GM12892 (cell line): Measurements from ENCODE around the gene DDX25.

Experiments used
- DNase-seq: peaks from one replicate; pipeline ENCODE4 v3.0.0; 2011; ENCODE audit not compliant: insufficient read length
- FAIRE-seq: peaks from 2 replicates; lab custom pipeline; 2011; peaks lifted over from hg19 to GRCh38; lab: Jason Lieb, UNC
- POLR2A ChIP-seq: IDR thresholded peaks from 2 replicates; pipeline ENCODE4 v1.6.1; 2011; ENCODE audit warnings: low read depth, low read length, control low read depth
- POLR2AphosphoS5 ChIP-seq: IDR thresholded peaks from 2 replicates; pipeline ENCODE4 v1.6.1; 2011; ENCODE audit warnings: low read depth, low read length, control low read depth
- TAF1 ChIP-seq: IDR thresholded peaks from 2 replicates; pipeline ENCODE4 v1.6.1; 2011; ENCODE audit warnings: low read depth, mild to moderate bottlenecking, control low read depth, low read length, borderline replicate concordance

The DDX25 gene

DNA sequence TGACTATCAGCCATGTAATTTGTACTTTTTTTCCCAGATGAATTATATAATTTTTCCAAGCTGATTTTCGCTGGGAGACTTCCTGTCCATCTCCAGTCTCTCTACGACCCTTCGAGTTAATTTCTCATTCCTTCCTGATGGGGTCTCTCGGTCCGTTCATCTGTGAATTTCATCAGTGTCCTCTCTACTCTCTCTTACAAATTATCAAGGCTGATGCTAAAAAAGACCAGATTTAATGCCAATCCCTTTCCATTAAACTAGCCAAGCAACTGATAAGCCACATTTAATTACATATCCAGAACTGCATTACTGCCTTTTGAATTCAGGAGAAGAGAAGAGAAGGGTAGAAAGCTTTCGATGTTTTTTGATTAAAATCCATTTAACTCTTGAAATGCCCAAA, 67.3 kb downstream of the DDX25 start:
- DNase-seq = no peak
- no peak for FAIRE-seq
- TF ChIP-seq POLR2A (no peak), TAF1 (no peak), POLR2AphosphoS5 (no peak)

DNA sequence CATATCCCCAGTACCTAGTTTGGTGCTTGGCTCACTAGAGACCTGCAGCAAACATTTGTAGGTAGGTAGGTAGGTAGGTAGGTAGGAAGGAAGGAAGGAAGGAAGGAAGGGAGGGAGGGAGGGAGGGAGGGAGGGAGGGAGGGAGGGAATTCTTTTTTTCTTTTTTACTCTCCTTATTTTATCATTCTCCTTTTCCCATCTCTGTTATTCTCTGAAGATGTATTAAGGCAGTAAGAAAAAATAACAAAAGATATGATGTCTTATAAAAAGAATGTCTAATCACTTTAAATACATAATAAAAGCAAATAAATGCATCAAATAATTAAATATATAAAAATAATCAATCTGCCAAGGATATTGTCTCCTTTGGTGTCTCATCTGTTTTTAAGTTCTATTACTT, 70.0 kb downstream of the DDX25 start:
- no peak for TF ChIP-seq POLR2AphosphoS5
- TF ChIP-seq POLR2A = no peak
- no peak for TF ChIP-seq TAF1
- no peak for FAIRE-seq
- DNase-seq = no peak

DNA sequence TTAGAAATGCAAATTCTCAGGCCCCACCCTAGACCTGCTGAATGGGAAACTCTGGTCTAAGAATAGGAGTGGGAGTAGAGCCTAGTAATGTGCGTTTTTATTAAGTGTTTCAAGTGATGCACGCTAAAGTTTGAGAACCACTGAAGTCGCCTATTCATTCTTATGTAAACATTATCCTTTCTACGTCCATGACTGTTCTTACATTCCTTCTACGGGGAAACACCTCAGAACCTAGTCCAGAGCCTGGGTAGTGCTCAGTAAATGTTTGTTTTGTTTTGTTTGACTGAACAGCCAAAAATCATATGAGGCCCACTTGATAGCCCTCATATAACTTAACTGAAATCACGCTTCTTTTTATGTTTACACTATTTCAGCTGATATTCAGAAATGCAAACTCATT, 71.3 kb downstream of the DDX25 start:
- no peak for FAIRE-seq
- DNase-seq = no peak
- TF ChIP-seq TAF1 (no peak), POLR2A (no peak), POLR2AphosphoS5 (no peak)

DNA sequence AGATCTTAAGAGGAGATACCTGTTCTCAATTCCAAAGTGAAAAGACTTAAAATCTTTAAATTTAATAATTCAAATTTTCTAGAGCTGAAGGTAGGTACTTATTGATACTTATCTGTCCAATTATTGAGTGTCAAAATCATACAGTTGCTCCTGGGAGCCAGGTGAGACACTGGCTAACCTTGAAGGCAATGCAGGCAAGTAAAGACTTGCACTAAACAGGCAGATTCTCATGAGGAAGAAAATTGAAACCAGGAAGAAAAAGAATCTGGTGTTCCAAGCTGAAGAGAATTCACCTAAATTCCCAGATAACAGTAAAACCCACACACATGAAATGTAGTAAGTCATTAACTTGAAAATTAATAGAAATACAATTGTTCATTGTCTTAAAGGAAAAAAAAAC, 71.8 kb downstream of the DDX25 start:
- TF ChIP-seq POLR2AphosphoS5 (no peak), POLR2A (no peak), TAF1 (no peak)
- no peak for DNase-seq
- no peak for FAIRE-seq

DNA sequence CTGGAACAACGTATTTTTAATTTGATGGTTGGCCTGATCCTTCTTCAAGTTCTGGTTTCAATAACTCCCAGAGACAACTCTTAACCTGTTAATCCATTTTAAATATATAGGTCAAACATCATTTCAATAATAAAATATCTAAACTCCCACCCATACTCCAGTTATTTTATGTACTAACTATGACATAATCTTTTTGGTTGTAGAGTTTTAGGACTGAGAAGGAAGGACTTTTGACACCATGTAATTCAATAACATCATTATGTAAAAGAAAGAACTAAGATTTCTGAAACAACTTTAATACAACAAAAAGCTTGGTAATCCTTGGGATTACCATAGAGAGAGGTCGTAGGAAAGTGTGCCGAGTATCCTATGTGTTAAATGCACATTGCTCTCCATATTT, 73.0 kb downstream of the DDX25 start:
- FAIRE-seq (no peak), DNase-seq (no peak)
- TF ChIP-seq POLR2AphosphoS5 (no peak), TAF1 (no peak), POLR2A (no peak)

DNA sequence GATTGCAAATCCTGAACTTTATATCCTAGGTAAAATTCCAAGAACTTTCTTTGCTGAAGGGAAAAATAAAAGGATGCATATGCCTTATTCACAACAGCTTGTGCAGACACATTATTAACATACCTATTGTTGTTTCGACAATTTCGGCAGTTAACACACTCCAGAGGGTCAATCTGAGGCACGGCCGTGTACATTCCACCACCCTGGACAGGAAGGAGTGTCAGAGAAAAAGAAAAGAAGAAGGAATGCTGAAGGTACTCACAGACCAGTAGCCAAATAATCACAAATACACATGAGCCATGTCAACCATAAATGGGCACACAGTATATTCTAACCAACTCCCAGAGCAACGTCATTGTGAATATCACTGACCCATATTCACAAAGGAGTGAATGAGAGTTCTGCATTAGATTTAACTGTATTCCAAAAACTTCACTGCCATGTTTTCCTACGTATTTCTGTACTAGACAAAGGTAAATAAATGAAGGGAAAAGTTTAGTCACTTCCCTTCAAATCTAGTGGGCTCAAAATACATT, 73.9 kb downstream of the DDX25 start:
- TF ChIP-seq POLR2A (no peak), TAF1 (no peak), POLR2AphosphoS5 (no peak)
- FAIRE-seq (no peak), DNase-seq (no peak)
